ENCODE data around the gene KRTAP1-5.
"Not testable (repeated sequence)": the region's sequence is repeated elsewhere in the genome, so short reads cannot be mapped to it uniquely, and the experiment has no call there.

KRTAP1-5 gene

GRCh38 chr17:41013606-41014005, 13.4 kb downstream of the KRTAP1-5 start:
- H3K4me1 ChIP-seq (ENCODE audit: control insufficient read depth, low read depth, low read length), result peaks cover 13% of the 10 kb centered on the region
- H3K9me3 ChIP-seq (ENCODE audit: control insufficient read depth, low read depth, low read length), result no peaks in the 10 kb centered on the region
- no peak overlapping the region for H3K27ac ChIP-seq (ENCODE audit: low read length)
- H3K36me3 ChIP-seq (ENCODE audit: control insufficient read depth, low read depth, low read length), result no peaks in the 10 kb centered on the region
- no peaks in the 10 kb centered on the region for H3K27me3 ChIP-seq (ENCODE audit: control insufficient read depth, insufficient read depth, low read length)
- H3K9ac ChIP-seq (ENCODE audit: low read length), result no peak overlapping the region
- H3K4me3 ChIP-seq (ENCODE audit: low read length), result no peak overlapping the region

- no peak overlapping the region for H3K4me3 ChIP-seq (ENCODE audit: low read length)
- peaks cover 13% of the 10 kb centered on the region for H3K4me1 ChIP-seq (ENCODE audit: control insufficient read depth, low read depth, low read length)
- H3K27ac ChIP-seq (ENCODE audit: low read length), result no peak overlapping the region
- no peaks in the 10 kb centered on the region for H3K27me3 ChIP-seq (ENCODE audit: control insufficient read depth, insufficient read depth, low read length)
- H3K36me3 ChIP-seq (ENCODE audit: control insufficient read depth, low read depth, low read length), result no peaks in the 10 kb centered on the region
- H3K9ac ChIP-seq (ENCODE audit: low read length), result no peak overlapping the region
- no peaks in the 10 kb centered on the region for H3K9me3 ChIP-seq (ENCODE audit: control insufficient read depth, low read depth, low read length)
Measured at GRCh38 chr17:41013181-41013580, 13.8 kb downstream of the KRTAP1-5 start.

GRCh38 chr17:41012326-41013120, 14.5 kb downstream of the KRTAP1-5 start:
- H3K27me3 ChIP-seq (ENCODE audit: control insufficient read depth, insufficient read depth, low read length), result no peaks in the 10 kb centered on the region
- no peak overlapping the region for H3K4me3 ChIP-seq (ENCODE audit: low read length)
- H3K27ac ChIP-seq (ENCODE audit: low read length), result no peak overlapping the region
- no peak overlapping the region for H3K9ac ChIP-seq (ENCODE audit: low read length)
- H3K9me3 ChIP-seq (ENCODE audit: control insufficient read depth, low read depth, low read length), result no peaks in the 10 kb centered on the region
- peaks cover 13% of the 10 kb centered on the region for H3K4me1 ChIP-seq (ENCODE audit: control insufficient read depth, low read depth, low read length)
- no peaks in the 10 kb centered on the region for H3K36me3 ChIP-seq (ENCODE audit: control insufficient read depth, low read depth, low read length)

- no peaks in the 10 kb centered on the region for H3K36me3 ChIP-seq (ENCODE audit: control insufficient read depth, low read depth, low read length)
- no peak overlapping the region for H3K27ac ChIP-seq (ENCODE audit: low read length)
- no peak overlapping the region for H3K9ac ChIP-seq (ENCODE audit: low read length)
- no peaks in the 10 kb centered on the region for H3K9me3 ChIP-seq (ENCODE audit: control insufficient read depth, low read depth, low read length)
- H3K27me3 ChIP-seq (ENCODE audit: control insufficient read depth, insufficient read depth, low read length), result no peaks in the 10 kb centered on the region
- H3K4me3 ChIP-seq (ENCODE audit: low read length), result no peak overlapping the region
- peaks cover 13% of the 10 kb centered on the region for H3K4me1 ChIP-seq (ENCODE audit: control insufficient read depth, low read depth, low read length)
Measured at GRCh38 chr17:41010441-41010840, 16.6 kb downstream of the KRTAP1-5 start.

GRCh38 chr17:41009936-41010335, 17.1 kb downstream of the KRTAP1-5 start:
- Histone ChIP-seq H3K27ac (ENCODE audit: low read length) (no peak overlapping the region), H3K4me3 (ENCODE audit: low read length) (no peak overlapping the region), H3K9ac (ENCODE audit: low read length) (no peak overlapping the region), H3K27me3 (ENCODE audit: control insufficient read depth, insufficient read depth, low read length) (no peaks in the 10 kb centered on the region), H3K9me3 (ENCODE audit: control insufficient read depth, low read depth, low read length) (no peaks in the 10 kb centered on the region), H3K4me1 (ENCODE audit: control insufficient read depth, low read depth, low read length) (peaks cover 13% of the 10 kb centered on the region), H3K36me3 (ENCODE audit: control insufficient read depth, low read depth, low read length) (no peaks in the 10 kb centered on the region)

- H3K27me3 ChIP-seq (ENCODE audit: control insufficient read depth, insufficient read depth, low read length), result no peaks in the 10 kb centered on the region
- no peak overlapping the region for H3K9ac ChIP-seq (ENCODE audit: low read length)
- H3K36me3 ChIP-seq (ENCODE audit: control insufficient read depth, low read depth, low read length), result no peaks in the 10 kb centered on the region
- H3K9me3 ChIP-seq (ENCODE audit: control insufficient read depth, low read depth, low read length), result no peaks in the 10 kb centered on the region
- H3K4me1 ChIP-seq (ENCODE audit: control insufficient read depth, low read depth, low read length), result peaks cover 13% of the 10 kb centered on the region
- no peak overlapping the region for H3K4me3 ChIP-seq (ENCODE audit: low read length)
- no peak overlapping the region for H3K27ac ChIP-seq (ENCODE audit: low read length)
Measured at GRCh38 chr17:41009301-41009760, 17.7 kb downstream of the KRTAP1-5 start.

- Histone ChIP-seq H3K9ac (ENCODE audit: low read length) (no peak within 1 kb of the TSS), H3K4me1 (ENCODE audit: control insufficient read depth, low read depth, low read length) (peaks cover 13% of the 10 kb centered on the region), H3K9me3 (ENCODE audit: control insufficient read depth, low read depth, low read length) (no peaks in the 10 kb centered on the region), H3K36me3 (ENCODE audit: control insufficient read depth, low read depth, low read length) (no peaks in the 10 kb centered on the region), H3K4me3 (ENCODE audit: low read length) (no peak within 1 kb of the TSS), H3K27ac (ENCODE audit: low read length) (no peak within 1 kb of the TSS), H3K27me3 (ENCODE audit: control insufficient read depth, insufficient read depth, low read length) (no peaks in the 10 kb centered on the region)
Measured at GRCh38 chr17:41008811-41009210, 18.2 kb downstream of the KRTAP1-5 start, which contains the start of gene KRTAP3-1. Gene KRTAP3-1 (minus strand): TSS chr17:41009128. CDS start chr17:41009074, 54 bp downstream.

GRCh38 chr17:41004397-41004796, 22.6 kb downstream of the KRTAP1-5 start:
- Histone ChIP-seq H3K27ac (ENCODE audit: low read length) (no peak overlapping the region), H3K4me1 (ENCODE audit: control insufficient read depth, low read depth, low read length) (peaks cover 8% of the 10 kb centered on the region), H3K9me3 (ENCODE audit: control insufficient read depth, low read depth, low read length) (no peaks in the 10 kb centered on the region)

GRCh38 chr17:41003926-41004325, 23.1 kb downstream of the KRTAP1-5 start:
- Histone ChIP-seq H3K9ac (ENCODE audit: low read length) (no peak overlapping the region), H3K27ac (ENCODE audit: low read length) (no peak overlapping the region), H3K4me1 (ENCODE audit: control insufficient read depth, low read depth, low read length) (peaks cover 3% of the 10 kb centered on the region), H3K27me3 (ENCODE audit: control insufficient read depth, insufficient read depth, low read length) (no peaks in the 10 kb centered on the region), H3K4me3 (ENCODE audit: low read length) (no peak overlapping the region), H3K9me3 (ENCODE audit: control insufficient read depth, low read depth, low read length) (no peaks in the 10 kb centered on the region), H3K36me3 (ENCODE audit: control insufficient read depth, low read depth, low read length) (no peaks in the 10 kb centered on the region)

More at GRCh38 chr17:41004397-41004796, 22.6 kb downstream of the KRTAP1-5 start:
- no peak overlapping the region for H3K9ac ChIP-seq (ENCODE audit: low read length)
- H3K27me3 ChIP-seq (ENCODE audit: control insufficient read depth, insufficient read depth, low read length), result no peaks in the 10 kb centered on the region
- H3K4me3 ChIP-seq (ENCODE audit: low read length), result no peak overlapping the region
- H3K36me3 ChIP-seq (ENCODE audit: control insufficient read depth, low read depth, low read length), result no peaks in the 10 kb centered on the region

GRCh38 chr17:41002814-41003213, 24.2 kb downstream of the KRTAP1-5 start:
- H3K9ac ChIP-seq (ENCODE audit: low read length), result no peak overlapping the region
- no peaks in the 10 kb centered on the region for H3K4me1 ChIP-seq (ENCODE audit: control insufficient read depth, low read depth, low read length)
- H3K9me3 ChIP-seq (ENCODE audit: control insufficient read depth, low read depth, low read length), result no peaks in the 10 kb centered on the region
- H3K4me3 ChIP-seq (ENCODE audit: low read length), result no peak overlapping the region
- no peaks in the 10 kb centered on the region for H3K27me3 ChIP-seq (ENCODE audit: control insufficient read depth, insufficient read depth, low read length)
- H3K27ac ChIP-seq (ENCODE audit: low read length), result no peak overlapping the region
- no peaks in the 10 kb centered on the region for H3K36me3 ChIP-seq (ENCODE audit: control insufficient read depth, low read depth, low read length)

GRCh38 chr17:41001795-41002194, 25.2 kb downstream of the KRTAP1-5 start:
- Histone ChIP-seq H3K27me3 (ENCODE audit: control insufficient read depth, insufficient read depth, low read length) (no peaks in the 10 kb centered on the region), H3K4me1 (ENCODE audit: control insufficient read depth, low read depth, low read length) (no peaks in the 10 kb centered on the region), H3K4me3 (ENCODE audit: low read length) (no peak overlapping the region), H3K9me3 (ENCODE audit: control insufficient read depth, low read depth, low read length) (no peaks in the 10 kb centered on the region), H3K9ac (ENCODE audit: low read length) (no peak overlapping the region), H3K36me3 (ENCODE audit: control insufficient read depth, low read depth, low read length) (no peaks in the 10 kb centered on the region), H3K27ac (ENCODE audit: low read length) (no peak overlapping the region)

GRCh38 chr17:40999563-40999962, 27.4 kb downstream of the KRTAP1-5 start, which contains the start of gene KRTAP3-2:
Gene KRTAP3-2 (minus strand): TSS chr17:40999906. CDS start chr17:40999853, 53 bp downstream.
- not testable (repeated sequence) for H3K4me1 ChIP-seq (ENCODE audit: control insufficient read depth, low read depth, low read length); H3K4me3 ChIP-seq (ENCODE audit: low read length); H3K27me3 ChIP-seq (ENCODE audit: control insufficient read depth, insufficient read depth, low read length); H3K27ac ChIP-seq (ENCODE audit: low read length); H3K36me3 ChIP-seq (ENCODE audit: control insufficient read depth, low read depth, low read length); H3K9me3 ChIP-seq (ENCODE audit: control insufficient read depth, low read depth, low read length); H3K9ac ChIP-seq (ENCODE audit: low read length)
